RKO (cell line): ENCODE measurements around the gene P2RX6.

Experiments
- DNase-seq: peaks from one replicate; pipeline ENCODE4 v3.0.0-alpha.2; 2016; ENCODE audit warnings: low spot score

The P2RX6 gene

DNA sequence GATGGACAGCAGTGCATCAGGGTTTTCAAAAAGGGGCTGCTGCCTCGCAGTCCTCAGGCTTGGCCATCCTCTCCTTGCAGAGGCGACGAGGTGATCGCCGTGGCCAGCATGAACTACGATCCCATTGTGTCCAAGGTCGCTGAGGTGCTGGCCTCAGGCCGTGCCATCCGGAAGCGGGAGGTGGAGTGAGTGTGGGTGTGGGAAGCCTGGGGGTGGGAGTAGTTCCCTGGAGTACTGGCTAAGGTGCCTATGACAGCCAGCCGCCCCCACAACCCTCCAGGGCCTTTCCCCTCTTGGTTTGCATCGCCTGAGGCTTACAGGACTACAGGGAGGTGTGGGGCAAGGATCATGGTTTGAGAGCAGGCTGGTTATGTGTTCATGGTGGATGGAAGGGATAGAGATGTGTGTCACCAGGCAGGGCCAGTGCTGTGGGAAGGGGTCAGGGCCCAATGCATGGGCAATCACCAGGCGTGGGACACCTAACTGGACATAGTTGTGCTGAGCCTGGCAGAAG is 35.0 kb upstream of the P2RX6 start:
- DNase-seq = no peak

DNA sequence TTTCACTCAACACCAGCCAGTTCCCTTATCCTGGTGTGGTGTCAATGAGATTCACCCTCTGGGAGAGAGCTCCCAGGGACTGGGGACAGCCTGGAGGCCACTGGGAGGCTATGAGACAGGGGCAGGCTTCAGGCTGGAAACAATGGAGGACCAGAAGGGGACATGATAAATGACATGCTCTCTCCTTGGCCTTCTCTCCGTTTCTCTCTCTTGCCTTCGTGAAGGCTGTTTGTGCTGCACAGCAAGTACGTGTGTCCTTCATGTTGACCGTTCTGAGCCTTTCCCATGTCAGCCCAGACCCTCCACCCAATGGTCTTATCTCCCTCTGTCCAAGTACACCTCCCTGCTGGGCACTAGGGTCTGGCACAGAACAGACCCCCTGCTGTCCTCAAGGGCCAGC is 34.4 kb upstream of the P2RX6 start:
- DNase-seq = no peak

DNA sequence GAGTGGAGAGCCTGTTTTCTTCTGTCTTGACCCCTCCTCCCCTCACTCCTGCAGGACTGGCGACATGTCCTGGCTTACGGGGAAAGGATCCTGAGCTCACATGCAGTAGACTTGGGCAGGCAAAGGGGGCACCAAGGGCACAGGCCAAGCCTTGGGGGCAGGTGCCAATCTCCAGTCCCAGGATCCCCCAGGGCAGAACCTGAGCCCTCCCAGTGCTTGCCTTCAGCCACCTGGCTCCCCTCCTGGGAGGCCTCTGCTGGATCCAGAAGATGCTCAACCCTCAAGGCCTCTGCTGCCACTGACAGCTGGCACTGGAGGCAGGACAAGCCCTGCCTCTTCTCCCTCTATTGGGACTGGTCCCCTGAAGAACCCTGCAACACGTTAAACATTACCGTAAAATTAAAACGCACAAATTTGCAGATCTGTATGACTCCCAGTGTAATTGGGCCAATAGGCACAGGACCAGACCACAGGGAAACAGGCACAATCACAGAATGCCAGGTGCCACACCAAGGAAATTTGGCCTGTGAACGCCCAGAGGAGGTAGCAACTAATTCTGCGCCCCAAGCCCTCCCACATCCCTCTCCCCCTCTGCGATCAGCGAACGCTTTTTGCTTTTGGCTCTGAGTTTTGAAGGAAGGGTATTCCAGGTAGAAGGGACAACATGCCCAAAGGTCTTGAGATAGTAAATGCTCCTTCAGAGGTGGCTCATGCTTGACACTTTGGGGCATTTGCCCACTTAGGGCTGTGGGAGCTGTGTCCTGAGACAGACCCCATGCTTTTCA is 33.8 kb upstream of the P2RX6 start:
- no peak for DNase-seq

DNA sequence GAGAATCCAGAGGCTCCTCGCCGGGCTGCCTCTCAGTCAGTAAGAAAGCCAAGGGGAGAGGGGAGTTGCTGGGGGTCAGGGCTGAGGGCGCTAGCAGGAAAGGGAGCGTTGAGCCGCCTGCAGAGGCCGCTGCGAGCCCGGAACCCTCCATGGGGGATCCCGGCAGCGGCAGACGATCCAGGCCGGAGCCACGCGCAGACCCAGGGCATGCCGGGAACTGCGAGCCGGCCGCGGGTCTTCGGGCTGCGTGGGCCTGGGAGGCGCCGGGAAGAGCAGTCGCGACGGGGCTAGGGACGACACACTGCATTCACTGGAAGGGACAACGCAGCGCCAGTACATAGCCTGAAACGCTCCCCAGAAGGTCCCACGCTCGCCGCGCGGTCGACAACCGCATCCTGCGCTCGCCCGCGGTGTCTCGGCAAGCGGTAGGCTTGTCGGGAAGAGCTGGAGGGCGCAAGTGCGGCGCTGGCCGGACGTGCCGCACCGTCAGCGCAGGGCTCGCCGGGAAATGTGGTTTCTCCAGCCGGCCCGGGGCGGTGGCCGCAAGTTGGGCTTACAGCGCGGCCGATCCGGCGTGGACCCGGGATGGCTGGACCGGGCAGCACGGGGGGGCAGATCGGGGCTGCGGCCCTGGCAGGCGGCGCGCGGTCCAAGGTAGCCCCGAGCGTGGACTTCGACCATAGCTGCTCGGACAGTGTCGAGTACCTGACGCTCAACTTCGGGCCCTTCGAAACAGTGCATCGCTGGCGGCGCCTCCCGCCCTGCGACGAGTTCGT is 33.0 kb upstream of the P2RX6 start, which contains the start of gene LZTR1:
Gene LZTR1, plus strand, starts transcription at position 511 of the 776 bp plus-strand sequence. Its CDS starts 75 bp downstream, at position 586.
- peak; percentile 84 for DNase-seq

DNA sequence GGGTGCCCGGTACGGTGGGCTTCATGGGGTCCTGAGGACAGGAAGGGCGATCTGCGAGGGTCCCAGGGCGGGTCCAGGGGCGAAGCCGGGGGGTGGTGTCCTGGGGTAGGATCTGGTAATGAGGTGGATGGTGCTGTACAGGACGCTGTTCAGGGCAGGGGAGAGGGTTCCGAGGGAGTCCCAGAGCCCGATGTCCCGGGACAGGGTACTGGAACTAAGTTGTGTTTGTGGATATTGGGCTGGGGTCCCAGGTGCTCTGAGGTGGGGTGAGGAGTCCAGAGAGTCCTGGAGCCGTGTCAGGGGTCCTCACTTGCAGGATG is 32.4 kb upstream of the P2RX6 start:
- DNase-seq = no peak

DNA sequence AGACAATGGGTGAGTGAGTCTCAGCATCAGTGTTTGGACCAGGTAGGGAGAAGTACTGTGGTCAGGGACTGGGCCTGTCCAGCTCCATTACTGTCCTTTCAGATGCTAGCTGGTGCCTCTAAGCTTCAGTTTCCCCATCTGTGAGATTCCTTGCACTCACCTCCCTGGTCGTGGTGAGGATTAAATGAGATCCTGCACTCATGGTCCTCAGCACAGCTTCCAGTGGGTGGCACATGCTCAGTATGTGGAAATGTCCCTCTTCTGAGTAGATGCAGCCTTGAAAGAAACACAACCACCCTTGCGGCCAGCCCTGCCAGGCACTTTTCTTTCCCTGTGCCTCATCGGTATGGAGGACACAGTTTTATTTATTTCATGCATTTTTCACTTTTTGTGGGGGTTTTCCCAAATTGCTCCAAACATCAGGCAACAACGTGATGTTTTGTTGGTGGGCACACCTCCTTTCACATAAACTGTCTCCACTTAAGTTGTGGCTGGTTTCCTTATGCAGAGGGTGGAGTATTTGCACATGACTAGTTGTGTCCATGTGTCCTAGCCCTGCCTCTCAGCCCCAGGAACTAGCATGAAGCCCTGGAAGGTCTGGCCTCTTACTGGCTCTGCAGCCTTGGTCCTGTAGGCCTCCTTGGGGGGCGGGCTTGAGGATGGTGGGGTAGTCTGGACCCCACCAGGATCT is 31.7 kb upstream of the P2RX6 start:
- no peak for DNase-seq

DNA sequence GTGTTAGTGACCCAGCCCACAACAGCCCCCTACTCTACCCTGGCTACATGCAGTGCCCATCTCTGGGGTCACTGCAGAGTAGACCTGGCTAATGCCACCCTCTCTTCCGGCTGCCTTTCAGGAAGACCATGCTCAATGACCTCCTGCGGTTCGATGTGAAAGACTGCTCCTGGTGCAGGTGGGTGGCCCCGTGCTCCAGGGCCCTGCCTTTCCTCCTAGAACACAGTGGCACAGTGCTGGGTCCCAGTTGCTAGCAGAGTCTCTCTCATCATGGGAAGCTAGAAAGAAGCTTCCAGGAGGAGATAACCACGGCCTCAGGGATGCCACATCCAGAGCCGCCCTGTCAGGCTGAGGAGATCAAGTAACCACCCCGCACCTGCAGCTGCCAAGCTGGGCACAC is 29.2 kb upstream of the P2RX6 start:
- no peak for DNase-seq

DNA sequence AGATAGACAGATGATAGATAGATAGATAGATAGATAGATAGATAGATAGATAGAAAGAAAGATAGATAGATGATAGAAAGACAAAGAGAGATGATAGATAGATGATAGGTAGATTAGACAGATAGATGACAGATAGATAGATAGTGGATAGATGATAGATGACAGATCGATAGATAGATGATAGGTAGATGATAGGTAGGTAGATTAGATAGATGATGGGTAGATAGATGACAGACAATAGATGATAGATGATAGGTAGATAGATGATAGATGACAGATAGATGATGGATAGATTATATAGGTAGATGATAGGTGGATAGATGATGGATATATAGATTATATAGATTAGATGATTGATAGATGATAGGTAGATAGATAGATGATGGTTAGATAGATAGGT is 28.6 kb upstream of the P2RX6 start:
- DNase-seq = no peak

DNA sequence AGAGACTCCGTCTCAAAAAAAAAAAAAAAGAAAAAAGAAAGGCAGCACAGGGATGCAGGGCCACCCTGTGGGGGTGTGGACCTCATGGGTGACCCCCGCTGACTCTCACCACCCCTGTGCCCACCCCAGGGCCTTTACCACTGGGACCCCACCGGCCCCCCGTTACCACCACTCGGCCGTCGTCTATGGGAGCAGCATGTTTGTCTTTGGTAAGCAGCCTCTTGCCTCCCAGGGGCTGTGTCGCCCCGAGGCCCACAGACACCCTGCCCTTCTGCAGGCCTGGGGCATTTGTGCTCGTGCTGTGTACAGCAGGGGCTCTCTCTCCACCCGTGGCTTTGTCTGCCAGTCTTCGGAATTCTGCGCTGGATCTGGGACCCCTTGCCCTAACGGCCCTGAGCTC is 27.6 kb upstream of the P2RX6 start:
- no peak for DNase-seq

DNA sequence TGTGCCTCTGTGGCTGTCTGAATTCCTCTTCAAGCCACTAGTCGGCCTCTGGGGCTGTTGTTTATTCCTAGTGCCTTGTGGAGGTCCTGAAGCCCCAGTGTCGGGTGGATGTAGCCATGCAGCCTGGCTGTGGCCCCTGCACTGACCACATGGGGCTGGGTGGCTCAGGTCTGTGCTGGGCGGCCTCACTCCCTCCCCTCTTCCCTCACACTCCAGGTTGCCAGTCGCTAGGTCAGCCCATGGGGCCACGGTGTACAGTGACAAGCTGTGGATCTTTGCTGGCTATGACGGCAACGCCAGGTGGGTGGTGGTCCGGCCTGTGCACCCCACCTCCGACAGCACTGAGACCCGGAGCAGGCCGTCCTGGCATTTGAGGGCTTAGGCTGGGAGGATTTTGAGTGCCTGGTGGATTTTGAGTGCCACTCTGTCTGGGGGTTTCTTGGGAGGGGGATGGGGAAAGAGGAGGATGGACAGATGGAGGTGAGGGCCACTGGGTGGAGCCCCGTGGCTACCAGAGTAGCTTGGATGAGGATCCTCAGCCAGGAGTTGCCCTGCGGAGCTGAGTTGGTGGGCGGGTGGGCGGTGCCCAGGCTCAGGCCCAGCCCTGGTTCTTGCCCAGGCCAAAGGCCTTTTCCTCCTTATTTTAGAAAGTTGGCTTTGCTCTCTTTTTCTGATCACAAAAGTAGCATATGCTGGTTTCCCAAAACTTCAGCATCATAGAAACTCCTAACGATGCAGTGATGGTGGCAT is 26.2 kb upstream of the P2RX6 start:
- no peak for DNase-seq

DNA sequence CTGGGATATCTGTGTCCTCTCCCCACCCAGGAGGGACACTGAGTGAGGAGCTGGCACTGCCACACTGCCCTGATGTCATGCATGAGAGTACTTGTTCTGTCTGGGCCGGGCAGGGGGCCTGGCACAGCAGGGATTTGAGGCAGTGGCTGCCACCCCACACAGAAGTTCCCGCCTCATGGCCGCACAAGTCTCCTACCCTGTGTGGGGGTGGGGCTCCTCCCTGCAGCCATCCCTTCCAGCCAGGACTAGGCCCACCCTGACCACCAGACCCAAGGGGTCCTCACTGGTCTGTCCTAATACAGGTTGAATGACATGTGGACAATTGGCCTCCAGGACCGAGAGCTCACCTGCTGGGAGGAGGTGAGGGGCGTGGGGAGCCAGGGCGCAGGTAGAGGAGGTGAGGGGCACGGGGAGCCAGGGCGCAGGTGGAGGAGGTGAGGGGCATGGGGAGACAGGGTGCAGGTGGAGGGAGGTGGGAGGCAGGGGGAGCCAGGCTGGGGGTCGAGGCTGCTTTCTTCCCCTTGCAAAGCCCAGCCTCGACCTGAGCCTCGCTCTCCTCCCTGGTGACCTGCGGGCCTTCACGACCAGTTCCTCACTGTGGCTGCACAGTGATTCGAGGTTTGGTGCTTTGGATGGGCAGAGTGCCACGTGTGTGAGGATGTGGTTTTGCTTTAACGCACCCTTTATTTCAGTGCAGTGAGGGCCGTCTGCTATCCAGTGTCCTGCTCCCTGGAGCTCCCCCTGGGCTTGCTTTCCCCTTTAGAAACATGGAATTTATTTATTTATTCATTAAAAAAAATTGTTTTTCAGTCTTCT is 25.4 kb upstream of the P2RX6 start:
- DNase-seq = no peak

DNA sequence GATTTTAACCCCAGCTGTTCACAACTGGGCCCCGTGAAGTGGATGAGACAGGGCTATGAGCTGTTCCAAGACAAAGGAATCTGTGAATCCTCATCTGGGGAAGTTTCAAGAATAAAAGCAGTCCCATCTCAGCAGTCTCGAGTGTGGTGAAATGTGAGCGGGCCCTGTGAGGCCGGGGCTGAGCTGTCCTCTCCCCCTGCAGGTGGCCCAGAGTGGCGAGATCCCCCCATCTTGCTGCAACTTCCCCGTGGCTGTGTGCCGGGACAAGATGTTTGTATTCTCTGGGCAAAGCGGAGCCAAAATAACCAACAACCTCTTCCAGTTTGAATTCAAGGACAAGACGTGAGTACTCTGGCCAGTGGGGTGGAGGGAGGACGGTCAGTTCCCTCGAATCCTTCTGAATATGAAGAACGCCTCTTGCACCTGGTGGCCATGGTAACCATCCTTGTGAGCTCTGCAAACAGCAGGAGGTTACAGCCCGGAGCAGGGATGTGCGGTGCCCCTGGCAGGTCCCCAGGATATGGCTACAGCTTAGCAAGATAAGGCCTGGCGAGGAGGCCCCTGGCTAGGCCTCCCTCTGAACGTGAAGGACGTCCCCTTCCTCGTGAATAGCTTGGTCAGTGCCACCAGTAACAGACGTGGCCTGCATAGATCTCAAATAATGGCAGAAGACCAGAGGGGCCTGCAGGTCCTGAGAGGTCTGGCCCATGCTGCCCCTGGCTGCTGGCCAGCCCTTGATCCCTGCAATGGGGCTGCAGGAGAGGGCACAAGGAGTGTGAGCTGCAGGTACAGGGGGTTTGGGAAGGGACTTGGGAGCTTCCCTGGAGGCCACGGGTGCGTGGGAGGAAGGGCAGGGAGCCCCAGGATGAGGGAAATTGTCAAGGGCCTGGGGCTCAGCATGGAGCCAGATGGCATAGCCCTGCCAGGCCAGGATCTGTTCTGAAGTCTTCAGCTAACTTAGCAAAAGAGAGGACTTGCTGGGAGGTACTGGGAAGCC is 24.5 kb upstream of the P2RX6 start:
- no peak for DNase-seq

DNA sequence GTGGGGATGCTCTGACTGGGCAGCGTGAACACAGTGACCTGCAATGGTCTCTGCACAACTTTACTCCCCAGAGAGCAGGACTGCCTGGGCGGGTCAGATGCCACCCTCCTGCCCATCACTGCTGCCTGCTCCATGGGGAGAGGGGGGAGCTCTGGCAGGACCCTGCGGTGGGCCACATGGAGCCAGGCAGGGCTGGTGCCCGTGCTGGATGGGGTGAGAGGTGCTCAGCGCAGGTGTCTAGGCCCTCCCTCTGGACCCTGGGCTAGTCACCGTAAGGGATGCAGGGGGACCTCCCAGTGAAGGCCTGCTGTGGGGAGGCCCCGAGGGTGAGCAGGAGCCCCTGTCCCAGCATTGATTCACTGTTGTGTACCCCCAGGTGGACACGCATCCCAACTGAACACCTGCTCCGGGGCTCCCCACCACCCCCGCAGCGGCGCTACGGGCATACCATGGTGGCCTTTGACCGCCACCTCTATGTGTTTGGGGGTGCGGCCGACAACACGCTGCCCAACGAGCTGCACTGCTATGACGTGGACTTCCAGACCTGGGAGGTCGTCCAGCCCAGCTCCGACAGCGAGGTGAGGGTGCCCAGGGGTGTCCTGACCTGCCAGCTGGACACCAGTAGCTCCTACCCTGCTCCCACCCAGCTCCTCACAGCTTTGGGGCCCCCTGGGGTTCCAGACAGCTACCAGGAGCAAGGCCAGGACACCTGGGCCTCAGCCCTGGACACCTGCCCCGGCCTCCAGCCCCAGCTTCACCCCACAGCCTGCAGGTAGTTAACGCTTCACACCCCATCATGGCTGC is 23.5 kb upstream of the P2RX6 start:
- DNase-seq = no peak

DNA sequence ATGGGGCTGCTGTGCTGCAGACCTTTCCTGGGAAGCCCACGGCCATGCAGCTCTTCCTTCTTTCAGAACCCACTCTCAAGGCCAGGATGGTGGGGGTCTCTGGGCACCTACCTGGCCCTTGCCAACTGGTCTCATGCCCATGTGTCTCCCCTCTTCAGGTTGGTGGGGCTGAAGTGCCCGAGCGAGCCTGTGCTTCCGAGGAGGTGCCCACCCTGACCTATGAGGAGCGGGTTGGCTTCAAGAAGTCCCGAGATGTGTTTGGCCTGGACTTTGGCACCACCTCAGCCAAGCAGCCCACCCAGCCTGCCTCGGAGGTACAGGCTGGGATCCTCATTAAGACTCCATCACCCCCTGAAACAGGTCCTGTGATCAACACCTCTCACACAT is 22.9 kb upstream of the P2RX6 start:
- DNase-seq = no peak

DNA sequence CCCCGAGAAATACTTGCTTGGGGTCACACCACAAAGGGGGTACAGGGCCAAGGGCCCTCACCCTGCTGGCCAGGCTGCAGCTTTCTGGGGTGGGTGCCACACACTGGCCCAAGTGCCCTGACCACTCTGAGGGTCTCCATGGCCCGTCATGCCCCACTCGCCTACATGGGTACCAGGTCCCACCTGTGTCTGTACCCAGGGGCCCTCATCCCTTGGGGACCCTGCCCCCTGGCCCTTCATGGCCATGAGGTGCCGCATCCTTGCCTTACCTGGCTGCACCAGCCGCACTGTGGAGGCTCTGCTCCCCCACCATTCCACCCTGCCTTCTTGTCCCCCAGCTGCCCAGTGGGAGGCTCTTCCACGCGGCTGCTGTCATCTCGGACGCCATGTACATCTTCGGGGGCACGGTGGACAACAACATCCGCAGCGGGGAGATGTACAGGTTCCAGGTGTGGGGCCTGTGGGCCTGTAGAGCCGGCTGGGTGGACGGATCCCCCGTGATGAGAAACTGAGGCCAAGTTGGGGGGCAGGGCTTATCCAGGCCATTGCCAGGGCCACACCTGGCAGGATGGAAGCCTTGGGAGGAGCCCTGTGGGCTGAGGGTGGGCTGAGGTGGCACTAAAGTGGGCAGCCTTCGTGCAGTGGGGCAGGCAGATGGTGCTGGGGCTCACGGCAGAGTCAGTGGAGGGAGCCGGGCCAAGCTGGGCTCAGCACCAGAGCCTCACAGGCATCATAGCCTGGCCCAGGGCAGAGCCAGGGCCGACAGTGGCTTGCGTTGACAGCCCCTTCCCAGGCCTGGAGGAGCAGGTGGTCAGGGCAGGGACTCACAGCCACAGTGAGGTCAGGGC is 22.3 kb upstream of the P2RX6 start:
- DNase-seq = no peak

DNA sequence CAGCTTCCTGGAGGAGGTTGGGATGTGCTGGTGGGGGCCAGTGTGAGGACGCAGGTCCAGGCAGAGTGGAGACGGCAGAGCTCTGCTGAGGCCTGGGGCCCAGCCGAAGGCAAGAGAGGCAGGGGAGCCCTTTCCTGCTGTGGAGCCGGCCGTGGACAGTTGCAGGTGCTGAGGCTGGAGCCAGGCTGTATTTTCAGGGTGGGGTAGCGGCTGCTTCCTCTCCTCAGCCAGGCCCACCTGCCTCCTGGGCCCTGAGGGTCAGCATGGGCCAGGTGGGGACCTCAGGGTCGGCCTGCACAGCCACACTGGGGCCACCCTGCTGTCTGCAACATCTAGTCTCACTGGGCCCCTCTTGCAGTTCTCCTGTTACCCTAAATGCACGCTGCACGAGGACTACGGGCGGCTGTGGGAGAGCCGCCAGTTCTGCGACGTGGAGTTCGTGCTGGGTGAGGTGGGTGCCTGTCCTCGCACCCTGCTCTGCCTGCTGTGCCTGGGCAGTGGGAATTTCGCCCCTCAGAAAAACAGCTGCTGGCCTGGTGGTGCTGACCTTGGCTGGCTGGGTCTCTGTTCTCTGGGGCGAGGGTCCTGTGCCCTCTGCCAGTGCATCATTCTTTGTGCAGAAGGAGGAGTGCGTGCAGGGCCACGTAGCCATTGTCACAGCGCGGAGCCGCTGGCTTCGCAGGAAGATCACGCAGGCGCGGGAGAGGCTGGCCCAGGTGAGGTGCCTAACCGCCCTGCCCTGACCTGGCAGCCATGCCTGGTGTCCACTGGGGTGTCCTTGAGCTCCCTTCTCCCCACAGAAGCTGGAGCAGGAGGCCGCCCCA is 21.4 kb upstream of the P2RX6 start:
- DNase-seq = no peak
